Right atrium auricular region (tissue), 2 donors: ENCODE data around the gene PIM3. TPM values are rescaled to one million over a fixed set of nuclear protein-coding genes. Genes with fewer than 3 reads are reported as not detected.
A peak's percentile ranks its signal among the peaks of the same experiment; 100 is the strongest.

Experiments
- DNase-seq: peaks from one replicate; pipeline ENCODE4 v3.0.0-alpha.2; 2019; ENCODE audit warnings: low spot score
- H3K27ac ChIP-seq, 2 donors: fragments of 200-600 bp; sonication (generic); 1 replicate in 1 of 2; 2 replicates in 1 of 2; pipeline ENCODE4 v1.5.1; 2016 to 2019
- H3K27me3 ChIP-seq, 2 donors: fragments of 200-600 bp; sonication (generic); one replicate each; pipeline versions ENCODE4 v1.5.1 to v1.6.0; 2017 to 2019
- H3K36me3 ChIP-seq: fragments of 200-600 bp; sonication (generic); one replicate; pipeline ENCODE4 v1.5.1; 2016
- H3K4me1 ChIP-seq, 2 donors: fragments of 200-600 bp; sonication (generic); one replicate each; pipeline versions ENCODE4 v1.5.1 to v1.6.0; 2017 to 2019
- H3K4me3 ChIP-seq, 2 donors: fragments of 200-600 bp; sonication (generic); 1 replicate in 1 of 2; 2 replicates in 1 of 2; pipeline ENCODE4 v1.5.1; 2017 to 2019; ENCODE audit warnings: mild to moderate bottlenecking in 1 of 2, moderate library complexity in 1 of 2
- H3K9me3 ChIP-seq, 2 donors: fragments of 200-600 bp; sonication (generic); one replicate each; pipeline ENCODE4 v1.5.1; 2019
- total RNA-seq, 2 donors: library from RNA; depleted of rRNA; stranded (reverse); fragments of >200 nt; gene quantifications; one replicate each; pipeline ENCODE4 v1.1.0, GENCODE V29; 2016
- TF ChIP-seq, protein P1 (sequence below), 2 donors: fragments of 200-600 bp; sonication (generic); IDR thresholded peaks; one replicate each; pipeline ENCODE4 v1.5.1; 2019; ENCODE audit warnings: antibody characterized with exemption in 2 of 2

The PIM3 gene
- total RNA-seq, 2 donors from 2014 or later: 64.5 to 66.9 TPM

DNA sequence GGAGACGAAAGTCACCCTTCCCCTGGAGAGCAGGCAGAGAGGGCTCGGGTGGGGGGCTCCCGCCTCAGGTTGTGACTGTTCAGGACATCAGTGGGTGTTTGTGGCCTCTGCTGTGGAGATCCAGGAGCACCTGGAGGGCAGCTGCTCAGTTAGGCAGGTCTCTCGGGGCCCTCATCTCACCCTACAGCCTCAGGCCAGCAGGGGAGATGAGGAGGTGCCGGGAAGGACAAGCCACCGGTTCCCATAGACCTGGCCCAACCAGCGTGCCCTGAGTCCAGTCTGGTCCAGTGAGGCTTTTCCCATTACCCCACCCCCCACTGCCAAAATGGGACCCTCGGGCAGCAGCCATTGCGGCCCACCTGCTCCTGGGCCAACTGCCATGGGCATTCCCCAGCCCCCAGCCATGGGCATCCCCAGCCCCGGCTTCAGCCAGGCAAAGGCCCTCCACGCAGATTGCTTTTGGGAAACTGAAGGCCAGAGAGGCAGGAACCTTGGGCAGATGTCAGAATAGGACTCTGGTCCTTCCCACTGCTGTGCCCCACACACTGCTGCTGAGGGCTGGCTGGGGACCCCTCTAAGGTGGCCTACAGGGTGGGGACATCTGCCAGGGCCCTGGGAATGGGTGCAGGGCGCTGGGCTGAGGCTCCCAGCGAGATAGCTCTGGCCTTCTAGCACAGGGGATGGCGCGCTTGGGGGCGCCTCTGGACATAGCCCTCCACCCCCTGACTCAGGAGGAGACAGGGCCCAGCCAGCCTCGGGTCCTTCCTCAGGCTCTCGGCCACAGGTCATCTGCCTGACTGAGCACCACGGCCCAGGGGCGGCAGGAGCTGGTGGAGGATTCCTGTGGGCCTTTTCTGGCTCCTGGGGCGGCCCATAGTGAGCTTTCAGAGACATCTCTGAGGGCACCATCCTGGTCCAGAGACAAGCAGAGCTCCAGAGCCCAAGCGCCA is 4.8 kb downstream of the PIM3 start:
- H3K9me3 ChIP-seq: no peaks in the 10 kb centered on the region
- DNase-seq: no peak
- no peaks in the 10 kb centered on the region for H3K27me3 ChIP-seq
- TF ChIP-seq, protein P1, sequence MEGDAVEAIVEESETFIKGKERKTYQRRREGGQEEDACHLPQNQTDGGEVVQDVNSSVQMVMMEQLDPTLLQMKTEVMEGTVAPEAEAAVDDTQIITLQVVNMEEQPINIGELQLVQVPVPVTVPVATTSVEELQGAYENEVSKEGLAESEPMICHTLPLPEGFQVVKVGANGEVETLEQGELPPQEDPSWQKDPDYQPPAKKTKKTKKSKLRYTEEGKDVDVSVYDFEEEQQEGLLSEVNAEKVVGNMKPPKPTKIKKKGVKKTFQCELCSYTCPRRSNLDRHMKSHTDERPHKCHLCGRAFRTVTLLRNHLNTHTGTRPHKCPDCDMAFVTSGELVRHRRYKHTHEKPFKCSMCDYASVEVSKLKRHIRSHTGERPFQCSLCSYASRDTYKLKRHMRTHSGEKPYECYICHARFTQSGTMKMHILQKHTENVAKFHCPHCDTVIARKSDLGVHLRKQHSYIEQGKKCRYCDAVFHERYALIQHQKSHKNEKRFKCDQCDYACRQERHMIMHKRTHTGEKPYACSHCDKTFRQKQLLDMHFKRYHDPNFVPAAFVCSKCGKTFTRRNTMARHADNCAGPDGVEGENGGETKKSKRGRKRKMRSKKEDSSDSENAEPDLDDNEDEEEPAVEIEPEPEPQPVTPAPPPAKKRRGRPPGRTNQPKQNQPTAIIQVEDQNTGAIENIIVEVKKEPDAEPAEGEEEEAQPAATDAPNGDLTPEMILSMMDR (IDR thresholded peaks at IDR 0.05): no peak
- H3K4me3 ChIP-seq: no peak overlapping the region
- peaks cover 30% of the 10 kb centered on the region for H3K36me3 ChIP-seq
- peak overlapping the region; percentile 96 to 98 for H3K27ac ChIP-seq
- peaks cover 0 to 85% of the 10 kb centered on the region in 2 donors for H3K4me1 ChIP-seq

DNA sequence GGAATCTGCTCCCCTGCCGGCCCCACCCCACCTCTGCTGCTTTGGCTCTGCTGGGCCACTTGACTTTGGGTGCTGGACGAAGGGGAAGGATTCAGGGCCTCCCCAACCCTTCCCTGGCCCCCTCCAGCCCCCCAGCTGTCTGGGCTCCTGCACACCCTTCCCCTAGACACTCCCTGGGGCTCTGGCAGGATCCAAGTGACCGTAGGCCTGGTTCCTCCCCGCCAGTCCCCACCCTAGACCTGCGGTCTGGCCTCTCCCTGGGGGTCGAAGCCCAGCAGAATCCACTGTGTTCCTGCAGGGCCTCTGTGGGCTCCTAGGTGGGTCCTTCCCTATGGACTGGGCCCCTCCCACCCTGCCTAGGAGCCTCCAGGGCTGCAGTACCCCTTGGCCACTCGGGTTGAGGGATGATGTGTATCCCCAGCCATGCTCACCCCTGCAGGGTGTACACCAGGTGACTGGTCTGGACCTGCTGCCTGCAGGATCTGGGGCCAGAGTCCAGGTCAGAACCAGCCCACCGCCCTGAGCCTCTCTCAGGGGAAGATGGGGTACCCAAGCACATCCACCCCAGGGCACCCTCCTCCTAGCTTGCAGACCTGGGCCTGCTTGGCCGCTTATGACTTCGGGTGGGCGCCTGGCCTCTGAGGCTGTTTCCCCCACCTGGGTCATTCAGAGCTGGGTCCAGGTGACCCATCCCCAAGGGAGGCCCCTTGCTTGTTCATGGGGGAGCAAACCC is 5.6 kb downstream of the PIM3 start:
- Histone ChIP-seq H3K4me1 (peaks cover 0 to 93% of the 10 kb centered on the region in 2 donors), H3K36me3 (peaks cover 28% of the 10 kb centered on the region), H3K4me3 (no peak overlapping the region), H3K27me3 (no peaks in the 10 kb centered on the region), H3K27ac (peak overlapping the region; percentile 96 to 98), H3K9me3 (no peaks in the 10 kb centered on the region)
- no peak for DNase-seq
- TF ChIP-seq, protein P1 (IDR thresholded peaks at IDR 0.05): no peak

DNA sequence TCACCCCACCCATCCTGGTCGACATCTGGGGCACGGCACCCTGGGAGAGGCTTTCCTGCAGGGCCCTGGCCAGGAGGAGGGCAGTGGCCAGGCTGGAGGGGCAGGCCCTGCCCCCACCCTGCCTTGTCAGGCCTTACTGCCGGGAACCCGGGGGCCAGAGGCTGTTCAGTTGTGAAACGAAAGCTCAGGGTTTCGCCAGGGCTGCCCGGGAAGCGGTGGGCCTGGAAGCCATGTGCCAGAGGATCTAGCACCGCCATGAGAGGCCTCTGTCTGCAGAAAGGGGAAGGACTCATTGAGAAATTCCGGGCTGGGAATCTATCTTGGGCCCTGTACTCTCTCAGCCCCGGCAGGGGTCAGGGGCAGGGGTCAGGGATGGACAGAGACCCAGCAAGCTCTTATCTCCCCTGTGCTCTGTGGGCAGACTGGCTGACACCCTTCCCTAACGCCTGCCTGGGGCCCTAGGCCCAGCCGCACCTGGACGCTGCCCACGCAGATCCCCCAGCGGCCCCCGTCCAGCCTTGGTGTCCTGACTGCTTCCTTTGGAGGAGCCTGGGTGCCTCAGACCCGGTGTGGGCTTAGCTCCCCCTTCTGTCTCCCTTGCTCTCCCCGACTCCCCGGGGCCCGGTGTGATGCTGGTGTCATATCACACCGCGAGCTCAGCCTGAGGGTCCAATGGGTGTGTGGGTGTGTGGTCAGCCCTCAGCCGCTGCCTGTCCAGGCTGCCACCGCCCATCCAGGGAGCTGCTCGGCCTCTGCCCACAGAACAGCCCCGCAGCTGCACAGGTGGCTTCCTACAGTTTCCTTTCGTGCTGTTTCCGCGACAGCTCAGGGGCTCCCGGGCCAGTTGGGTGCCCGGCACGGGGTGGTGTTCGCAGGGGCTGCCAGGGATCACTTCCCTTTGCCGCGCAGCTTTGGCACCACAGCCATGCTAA is 6.5 kb downstream of the PIM3 start:
- DNase-seq: peak; percentile 80
- TF ChIP-seq, protein P1 (IDR thresholded peaks at IDR 0.05): no peak
- no peaks in the 10 kb centered on the region for H3K27me3 ChIP-seq
- H3K36me3 ChIP-seq: peaks cover 20% of the 10 kb centered on the region
- H3K27ac ChIP-seq: peak overlapping the region; percentile 96 to 98
- H3K9me3 ChIP-seq: no peaks in the 10 kb centered on the region
- H3K4me3 ChIP-seq: peak overlapping the region in 1 of 2 donors; percentile 31
- peaks cover 0 to 97% of the 10 kb centered on the region in 2 donors for H3K4me1 ChIP-seq

DNA sequence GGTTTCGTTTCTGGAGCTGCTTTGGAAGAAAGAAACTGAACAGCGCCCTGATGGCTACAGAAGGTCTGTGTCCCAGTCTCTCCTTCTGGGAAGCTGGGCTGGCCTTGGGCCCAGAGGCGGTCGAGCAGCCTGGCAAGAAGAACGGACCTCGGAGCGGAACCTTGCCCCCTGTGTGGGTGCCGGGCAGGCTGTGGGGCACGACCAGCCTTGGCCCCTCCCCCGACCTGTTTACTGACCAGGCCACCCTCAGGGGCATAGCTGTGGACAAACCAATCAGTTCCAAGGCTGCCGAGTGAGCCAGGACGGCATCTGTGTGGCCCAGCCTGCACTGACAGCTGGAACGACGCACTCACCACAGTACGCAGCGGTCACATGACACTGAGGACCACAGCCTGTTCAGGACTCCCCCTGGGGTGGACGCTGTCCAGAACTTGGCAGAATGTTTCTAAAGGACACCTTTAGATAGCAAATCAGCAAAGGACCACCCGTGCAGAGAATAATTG is 7.2 kb downstream of the PIM3 start:
- no peaks in the 10 kb centered on the region for H3K9me3 ChIP-seq
- H3K4me1 ChIP-seq: peaks cover 0 to 98% of the 10 kb centered on the region in 2 donors
- peak overlapping the region; percentile 96 to 98 for H3K27ac ChIP-seq
- DNase-seq: peak; percentile 69
- TF ChIP-seq, protein P1 (IDR thresholded peaks at IDR 0.05): no peak
- peaks cover 17% of the 10 kb centered on the region for H3K36me3 ChIP-seq
- H3K27me3 ChIP-seq: no peaks in the 10 kb centered on the region
- peak overlapping the region in 1 of 2 donors; percentile 31 for H3K4me3 ChIP-seq

DNA sequence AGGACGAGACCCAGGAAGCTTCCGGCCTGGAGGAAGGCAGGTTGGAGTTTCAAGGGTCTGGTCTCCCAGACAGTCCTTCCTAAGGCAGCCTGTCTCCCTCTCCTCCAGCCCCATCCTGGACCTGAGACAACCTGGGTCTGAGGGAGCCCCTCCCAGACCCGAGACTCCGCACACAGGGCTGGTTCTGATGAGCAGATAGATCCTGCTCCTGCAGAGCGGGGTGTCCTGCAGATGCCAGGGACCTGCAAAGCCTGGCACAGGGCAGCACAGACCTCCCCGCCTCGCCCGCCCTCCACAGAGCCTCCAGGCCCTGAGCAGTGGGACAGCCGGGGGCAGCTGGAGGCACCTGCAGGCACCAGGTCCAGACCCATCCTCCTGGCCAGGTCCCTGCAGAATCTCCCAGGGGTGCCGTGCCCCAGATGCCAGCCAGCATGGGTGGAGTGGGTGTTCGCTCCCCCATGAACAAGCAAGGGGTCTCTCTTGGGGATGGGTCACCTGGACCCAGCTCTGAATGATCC is 7.8 kb downstream of the PIM3 start:
- H3K4me3 ChIP-seq: no peak overlapping the region
- no peaks in the 10 kb centered on the region for H3K27me3 ChIP-seq
- peaks cover 0 to 92% of the 10 kb centered on the region in 2 donors for H3K4me1 ChIP-seq
- H3K27ac ChIP-seq: peak overlapping the region; percentile 96 to 98
- H3K9me3 ChIP-seq: no peaks in the 10 kb centered on the region
- peaks cover 11% of the 10 kb centered on the region for H3K36me3 ChIP-seq
- no peak for DNase-seq
- TF ChIP-seq, protein P1 (IDR thresholded peaks at IDR 0.05): no peak
